Measurements from ENCODE around the gene C2CD5.
"Not testable (repeated sequence)": the region's sequence is repeated elsewhere in the genome, so short reads cannot be mapped to it uniquely, and the experiment has no call there.

C2CD5 gene

GRCh38 chr12:22536346-22536945 lies 7.9 kb downstream of the C2CD5 start:
- in situ Hi-C loops (cut with MboI; ENCODE audit: low sequenced_read_pairs) = no loop called here

GRCh38 chr12:22535478-22535877 lies 8.9 kb downstream of the C2CD5 start:
- in situ Hi-C loops (cut with MboI; ENCODE audit: low sequenced_read_pairs) = no loop called here

- in situ Hi-C loops (cut with MboI; ENCODE audit: low sequenced_read_pairs) = no loop called here
Measured at GRCh38 chr12:22535038-22535437, 9.3 kb downstream of the C2CD5 start.

DNA sequence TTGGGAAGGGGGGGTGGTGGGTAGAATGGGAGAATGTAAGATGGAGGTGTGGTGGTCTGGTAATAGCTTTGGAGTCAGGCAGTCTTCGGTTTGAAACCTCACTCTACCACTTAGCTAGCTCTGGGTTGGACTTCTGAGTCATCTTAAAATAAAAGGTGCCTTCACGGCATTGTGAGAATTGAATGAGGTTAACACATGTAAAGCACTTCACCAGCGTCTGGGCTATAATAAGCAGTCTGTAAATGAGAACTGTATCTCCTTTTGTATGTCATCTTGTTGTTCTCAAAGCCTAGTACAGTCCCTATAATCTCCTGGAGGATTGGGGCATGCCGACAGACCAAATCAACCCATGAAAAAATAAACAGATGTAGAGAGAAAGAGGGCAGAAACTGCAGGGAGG lies 11.2 kb downstream of the C2CD5 start:
- in situ Hi-C loops (cut with MboI; ENCODE audit: low sequenced_read_pairs) = no loop called here

DNA sequence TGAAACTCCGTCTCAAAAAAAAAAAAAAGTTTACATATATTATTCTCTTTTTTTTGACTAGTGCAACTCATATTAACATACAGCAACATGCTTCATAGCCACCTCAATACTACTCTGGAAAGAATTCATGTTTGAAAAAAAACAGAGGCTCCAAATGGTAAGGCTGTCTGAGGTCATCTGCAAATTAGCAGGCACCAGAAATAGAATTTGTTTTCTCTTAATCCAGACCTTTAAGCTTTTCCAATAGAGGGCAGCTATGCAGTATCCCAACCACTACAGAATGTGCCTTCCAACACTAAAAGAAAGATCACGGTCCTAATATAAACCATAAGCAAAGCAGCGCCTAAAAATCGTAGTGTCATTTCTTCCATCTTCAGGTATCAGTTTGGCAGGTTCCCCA lies 12.0 kb downstream of the C2CD5 start:
- in situ Hi-C loops (cut with MboI; ENCODE audit: low sequenced_read_pairs) = no loop called here

DNA sequence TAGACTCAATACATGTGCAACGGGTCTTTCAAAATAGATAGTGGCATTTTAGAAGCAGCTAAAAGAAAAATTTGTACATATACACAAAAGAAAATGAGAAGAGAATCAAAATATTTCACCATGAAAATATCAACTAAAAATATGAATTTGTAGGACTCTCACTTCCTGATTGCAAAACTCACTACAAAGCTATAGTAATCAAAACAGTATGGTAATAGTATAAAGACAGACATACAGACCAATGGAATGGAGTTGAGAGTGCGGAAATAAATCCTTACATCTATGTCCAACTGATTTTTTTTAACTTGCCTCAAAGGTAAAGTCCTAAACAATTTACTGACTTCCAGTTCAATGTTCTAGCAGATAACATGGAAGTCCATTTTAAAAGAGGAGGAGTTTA lies 13.1 kb downstream of the C2CD5 start:
- in situ Hi-C loops (cut with MboI; ENCODE audit: low sequenced_read_pairs) = no loop called here

- in situ Hi-C loops (cut with MboI; ENCODE audit: low sequenced_read_pairs) = loop anchor here (10.0 kb wide), 1 partner anchor 105 kb away; no protein-coding TSS in a partner anchor
Measured at GRCh38 chr12:22529281-22530060, 14.9 kb downstream of the C2CD5 start.

GRCh38 chr12:22527999-22528398 lies 16.3 kb downstream of the C2CD5 start:
- in situ Hi-C loops (cut with MboI; ENCODE audit: low sequenced_read_pairs) = loop anchor here (10.0 kb wide), 1 partner anchor 107 kb away; no protein-coding TSS in a partner anchor

GRCh38 chr12:22526836-22527235 lies 17.5 kb downstream of the C2CD5 start:
- in situ Hi-C loops (cut with MboI; ENCODE audit: low sequenced_read_pairs) = loop anchor here (10.0 kb wide), 1 partner anchor 108 kb away; no protein-coding TSS in a partner anchor

DNA sequence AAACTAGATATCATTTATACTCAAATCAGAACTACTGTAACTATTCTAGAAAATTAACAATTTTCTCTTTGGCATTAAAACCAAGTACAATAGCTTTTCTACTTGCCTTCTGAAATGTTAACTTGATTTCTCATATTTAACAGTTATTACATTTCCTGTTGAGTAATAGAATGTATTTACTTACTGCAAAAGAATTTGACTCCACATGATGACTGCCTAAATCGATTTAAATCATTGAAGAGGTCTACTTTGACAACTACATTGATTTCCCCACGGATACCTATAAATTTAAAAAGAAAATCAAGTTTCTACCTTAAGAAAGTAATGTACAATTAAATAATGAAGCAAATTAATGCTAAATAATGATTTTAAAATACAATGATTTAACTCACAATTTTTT lies 18.9 kb downstream of the C2CD5 start:
- in situ Hi-C loops (cut with MboI; ENCODE audit: low sequenced_read_pairs) = loop anchor here (10.0 kb wide), 1 partner anchor 109 kb away; no protein-coding TSS in a partner anchor

GRCh38 chr12:22518998-22519397 lies 25.3 kb downstream of the C2CD5 start:
- in situ Hi-C loops (cut with MboI; ENCODE audit: low sequenced_read_pairs) = no loop called here

GRCh38 chr12:22518060-22518719 lies 26.2 kb downstream of the C2CD5 start:
- in situ Hi-C loops (cut with MboI; ENCODE audit: low sequenced_read_pairs) = no loop called here

DNA sequence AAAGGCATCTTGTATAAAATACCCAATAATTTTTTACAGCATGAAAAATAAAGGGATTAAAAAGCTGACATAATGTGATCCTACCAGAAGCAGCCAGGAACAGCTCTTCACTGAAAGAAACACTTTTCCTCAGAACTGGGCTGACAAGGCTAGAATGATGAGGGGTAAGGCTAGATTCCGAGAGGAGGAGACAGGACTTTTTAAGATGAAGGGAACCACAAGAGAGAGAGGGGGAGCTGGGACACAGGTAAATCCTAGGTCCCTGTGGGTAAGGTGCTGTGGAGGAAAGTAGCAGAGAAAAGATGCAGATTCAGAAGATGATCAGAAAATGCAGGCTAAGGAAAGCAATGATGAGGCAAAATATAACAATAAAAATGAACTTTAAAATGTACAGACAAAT lies 29.5 kb downstream of the C2CD5 start:
- in situ Hi-C loops (cut with MboI; ENCODE audit: low sequenced_read_pairs) = no loop called here

GRCh38 chr12:22505826-22506225 lies 38.5 kb downstream of the C2CD5 start:
- in situ Hi-C loops (cut with MboI; ENCODE audit: low sequenced_read_pairs) = no loop called here

DNA sequence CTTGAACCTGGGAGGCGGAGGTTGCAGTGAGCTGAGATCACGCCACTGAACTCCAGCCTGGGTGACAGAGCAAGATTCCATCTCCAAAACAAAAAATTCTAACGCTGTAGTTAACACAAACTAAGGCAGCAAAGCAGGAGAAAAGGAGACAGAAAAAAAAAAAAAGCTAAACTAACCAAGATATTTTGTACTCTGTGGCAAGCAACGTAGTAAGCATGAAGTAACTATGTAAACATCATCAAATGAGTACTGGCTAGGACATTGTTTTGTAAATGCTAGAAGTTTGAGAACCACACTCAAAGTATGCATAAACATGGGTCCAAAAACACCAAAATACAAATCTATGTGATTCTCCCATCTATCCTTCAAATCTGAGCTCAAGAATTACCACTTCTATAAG lies 44.2 kb downstream of the C2CD5 start:
- in situ Hi-C loops (cut with MboI; ENCODE audit: low sequenced_read_pairs) = no loop called here

DNA sequence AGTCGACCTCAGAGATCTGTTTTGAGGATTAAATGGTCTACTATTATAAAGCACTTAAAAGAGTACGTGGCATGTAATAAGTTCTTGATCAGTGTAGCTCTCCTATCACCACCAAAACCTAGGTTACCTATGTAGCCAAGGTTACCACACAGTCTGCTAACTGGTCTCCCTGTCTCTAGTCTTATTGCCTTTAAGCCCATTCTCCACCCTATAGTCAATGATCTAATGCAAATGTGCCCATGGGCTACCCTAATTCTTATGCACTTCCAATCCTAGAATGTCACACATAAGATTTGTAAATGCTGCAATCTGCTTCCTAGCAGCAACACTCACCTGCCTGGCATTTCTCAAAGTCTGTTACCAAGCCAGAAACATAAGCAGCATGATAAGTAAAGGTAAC lies 44.9 kb downstream of the C2CD5 start:
- in situ Hi-C loops (cut with MboI; ENCODE audit: low sequenced_read_pairs) = no loop called here

GRCh38 chr12:22494319-22494718 lies 50.0 kb downstream of the C2CD5 start:
- in situ Hi-C loops (cut with MboI; ENCODE audit: low sequenced_read_pairs) = no loop called here

DNA sequence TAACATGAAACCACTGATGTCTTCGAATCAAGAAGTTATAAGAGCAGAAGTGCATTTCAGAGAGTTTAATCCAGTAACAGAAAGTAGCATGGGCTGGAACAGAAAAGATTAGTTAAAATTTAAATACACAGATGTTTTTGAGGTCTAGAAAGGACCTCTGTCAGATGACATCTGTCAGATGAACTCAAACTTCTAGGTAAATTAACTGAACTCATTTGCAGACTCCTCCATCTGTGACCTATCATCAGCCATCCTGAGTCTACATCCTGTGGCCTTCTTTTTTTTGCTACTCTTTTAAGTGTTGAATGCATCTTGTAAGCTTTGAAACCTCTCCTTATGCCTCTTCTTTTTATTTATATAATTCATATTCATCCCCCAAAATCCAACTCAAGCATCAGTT lies 53.3 kb downstream of the C2CD5 start:
- in situ Hi-C loops (cut with MboI; ENCODE audit: low sequenced_read_pairs) = no loop called here

DNA sequence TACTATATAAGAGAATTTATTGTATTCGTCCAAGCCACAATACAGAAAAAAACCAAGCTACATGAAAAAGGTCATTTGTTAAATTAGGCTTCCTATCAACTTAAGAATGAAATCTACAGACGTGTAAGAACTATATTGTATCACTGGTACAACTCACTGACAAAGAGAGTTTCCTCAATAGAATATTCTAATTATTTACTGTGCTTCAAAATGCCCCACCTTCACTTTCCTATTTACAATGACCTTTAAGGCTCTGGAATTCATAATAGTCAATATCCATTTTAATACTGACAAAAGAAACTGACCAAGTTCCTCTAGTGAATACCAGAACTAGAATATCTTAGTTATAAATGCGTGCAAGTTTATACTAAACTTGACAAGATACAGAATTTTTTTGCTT lies 55.9 kb downstream of the C2CD5 start:
- in situ Hi-C loops (cut with MboI; ENCODE audit: low sequenced_read_pairs) = no loop called here

- in situ Hi-C loops (cut with MboI; ENCODE audit: low sequenced_read_pairs) = not testable (repeated sequence)
Measured at GRCh38 chr12:22487683-22488082, 56.7 kb downstream of the C2CD5 start.

DNA sequence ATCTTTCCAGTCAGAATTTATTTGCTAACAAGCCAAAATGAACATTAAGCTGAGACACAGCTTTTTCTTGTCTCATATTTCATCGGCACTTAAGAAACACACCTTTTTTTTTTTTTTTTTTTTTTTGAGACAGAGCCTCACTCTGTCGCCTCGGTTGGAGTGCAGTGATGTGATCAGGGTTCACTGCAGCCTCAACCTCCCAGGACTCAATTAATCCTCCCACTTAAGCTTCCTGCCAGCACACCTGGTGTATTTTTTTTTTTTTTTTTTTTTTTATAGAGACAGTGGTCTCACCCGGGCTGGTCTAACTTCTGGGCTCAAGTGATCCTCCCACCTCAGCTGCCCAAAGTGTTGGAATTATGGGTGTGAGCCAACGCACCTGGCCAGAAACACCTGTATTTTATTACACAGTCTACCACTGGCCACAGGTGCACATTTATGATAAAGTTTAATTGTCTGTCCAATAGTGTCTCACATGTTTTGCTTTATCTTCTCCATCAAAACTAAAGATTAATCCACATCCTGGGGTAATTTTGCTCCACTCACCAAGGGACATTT lies 62.7 kb downstream of the C2CD5 start:
- in situ Hi-C loops (cut with MboI; ENCODE audit: low sequenced_read_pairs) = no loop called here

DNA sequence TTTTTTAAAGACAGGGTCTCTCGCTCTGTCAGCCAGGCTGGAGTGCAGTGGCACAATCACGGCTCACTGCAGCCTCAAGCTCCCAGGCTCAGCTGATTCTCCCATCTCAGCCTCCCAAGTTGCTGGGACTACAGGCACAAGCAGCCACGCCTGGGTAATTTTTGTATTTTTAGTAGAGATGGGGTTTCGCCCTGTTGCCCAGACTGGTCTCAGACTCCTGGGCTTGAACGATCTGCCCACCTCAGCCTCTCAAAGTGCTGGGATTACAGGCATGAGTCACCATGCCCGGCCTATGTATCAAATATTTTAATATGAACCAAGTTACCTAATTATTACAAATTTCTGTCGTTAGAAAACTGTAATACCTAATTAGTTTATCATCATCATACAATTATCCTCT lies 63.5 kb downstream of the C2CD5 start:
- in situ Hi-C loops (cut with MboI; ENCODE audit: low sequenced_read_pairs) = not testable (repeated sequence)
